ENCODE measurements around the gene TMEM169. TPM values are rescaled to one million over a fixed set of nuclear protein-coding genes. Genes with fewer than 3 reads are reported as not detected.

The TMEM169 gene
- total and polyA plus RNA-seq, 9 of the 15 experiments (the other 6 are each of a cell fraction or from before 2014, with no cell fraction given) = 0.01 to 0.09 (median 0.04) TPM; not detected in 5

DNA sequence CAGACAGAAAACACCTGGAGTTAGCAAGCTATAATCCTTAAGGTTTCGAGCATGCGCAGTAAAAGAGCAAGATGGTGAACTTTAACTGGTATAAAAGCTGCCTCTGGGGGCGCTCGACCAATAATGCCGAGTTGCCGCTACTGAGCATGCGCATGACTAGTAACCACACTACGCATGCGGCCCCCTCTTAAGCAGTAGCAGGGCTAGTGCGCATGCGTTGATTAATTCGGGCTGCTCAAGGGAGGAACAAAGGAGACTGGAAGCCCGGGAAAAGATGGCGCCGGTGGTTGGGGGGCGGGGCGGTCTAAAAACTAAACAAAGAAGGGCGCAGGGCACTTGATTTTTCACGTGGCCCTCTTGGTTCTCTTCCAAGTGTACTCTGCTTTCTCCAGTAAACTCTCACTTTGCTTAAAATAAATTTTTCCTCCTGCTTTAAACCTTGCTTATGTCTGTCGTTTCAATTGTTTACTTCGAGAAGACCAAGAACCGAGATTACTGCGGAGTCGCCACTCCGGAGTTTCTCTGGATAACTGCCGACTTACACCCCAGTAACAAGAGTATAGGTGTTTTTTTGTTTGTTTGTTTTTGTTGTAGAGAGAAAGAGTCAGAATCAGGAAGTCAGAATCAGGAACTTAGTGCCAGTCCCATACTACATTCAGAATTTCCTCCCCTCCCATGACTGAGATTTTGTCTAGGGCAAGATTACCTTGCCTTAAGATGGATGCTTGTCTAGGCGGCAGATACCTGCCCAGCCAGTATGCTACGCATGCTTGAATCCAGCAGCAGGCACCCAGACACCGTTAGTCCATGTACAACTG lies 33.2 kb downstream of the TMEM169 start (continued):
- TF ChIP-seq, protein P1, sequence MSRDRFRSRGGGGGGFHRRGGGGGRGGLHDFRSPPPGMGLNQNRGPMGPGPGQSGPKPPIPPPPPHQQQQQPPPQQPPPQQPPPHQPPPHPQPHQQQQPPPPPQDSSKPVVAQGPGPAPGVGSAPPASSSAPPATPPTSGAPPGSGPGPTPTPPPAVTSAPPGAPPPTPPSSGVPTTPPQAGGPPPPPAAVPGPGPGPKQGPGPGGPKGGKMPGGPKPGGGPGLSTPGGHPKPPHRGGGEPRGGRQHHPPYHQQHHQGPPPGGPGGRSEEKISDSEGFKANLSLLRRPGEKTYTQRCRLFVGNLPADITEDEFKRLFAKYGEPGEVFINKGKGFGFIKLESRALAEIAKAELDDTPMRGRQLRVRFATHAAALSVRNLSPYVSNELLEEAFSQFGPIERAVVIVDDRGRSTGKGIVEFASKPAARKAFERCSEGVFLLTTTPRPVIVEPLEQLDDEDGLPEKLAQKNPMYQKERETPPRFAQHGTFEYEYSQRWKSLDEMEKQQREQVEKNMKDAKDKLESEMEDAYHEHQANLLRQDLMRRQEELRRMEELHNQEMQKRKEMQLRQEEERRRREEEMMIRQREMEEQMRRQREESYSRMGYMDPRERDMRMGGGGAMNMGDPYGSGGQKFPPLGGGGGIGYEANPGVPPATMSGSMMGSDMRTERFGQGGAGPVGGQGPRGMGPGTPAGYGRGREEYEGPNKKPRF (IDR thresholded peaks at IDR 0.05; ENCODE audit: low read depth, low read length) = no peak
- TF ChIP-seq, protein P2, sequence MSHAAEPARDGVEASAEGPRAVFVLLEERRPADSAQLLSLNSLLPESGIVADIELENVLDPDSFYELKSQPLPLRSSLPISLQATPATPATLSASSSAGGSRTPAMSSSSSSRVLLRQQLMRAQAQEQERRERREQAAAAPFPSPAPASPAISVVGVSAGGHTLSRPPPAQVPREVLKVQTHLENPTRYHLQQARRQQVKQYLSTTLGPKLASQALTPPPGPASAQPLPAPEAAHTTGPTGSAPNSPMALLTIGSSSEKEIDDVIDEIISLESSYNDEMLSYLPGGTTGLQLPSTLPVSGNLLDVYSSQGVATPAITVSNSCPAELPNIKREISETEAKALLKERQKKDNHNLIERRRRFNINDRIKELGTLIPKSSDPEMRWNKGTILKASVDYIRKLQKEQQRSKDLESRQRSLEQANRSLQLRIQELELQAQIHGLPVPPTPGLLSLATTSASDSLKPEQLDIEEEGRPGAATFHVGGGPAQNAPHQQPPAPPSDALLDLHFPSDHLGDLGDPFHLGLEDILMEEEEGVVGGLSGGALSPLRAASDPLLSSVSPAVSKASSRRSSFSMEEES (CRISPR knock-in tag; IDR thresholded peaks at IDR 0.05) = no peak
- TF ChIP-seq POLR2AphosphoS2 (IDR thresholded peaks at IDR 0.05; ENCODE audit: low read length) (peak; percentile 94), SMARCE1 (IDR thresholded peaks at IDR 0.05) (no peak), HSF4 (CRISPR knock-in tag; IDR thresholded peaks at IDR 0.05; ENCODE audit: borderline replicate concordance) (no peak), ZNF717 (CRISPR knock-in tag; IDR thresholded peaks at IDR 0.05) (no peak), SRF (CRISPR knock-in tag; IDR thresholded peaks at IDR 0.05) (no peak), TAF7 (tag; IDR thresholded peaks at IDR 0.05) (no peak), ZFP36 (IDR thresholded peaks at IDR 0.05; ENCODE audit: low read depth, low read length, partially characterized antibody) (no peak), ZNF354B (CRISPR knock-in tag; IDR thresholded peaks at IDR 0.05) (no peak), RUNX1 (IDR thresholded peaks at IDR 0.05; ENCODE audit: low read depth) (no peak), KDM1A (IDR thresholded peaks at IDR 0.05) (0 out of 4 replicates have a peak, but pooled peaks of 1 of the 2 experiments have one; percentile 6), RBM17 (IDR thresholded peaks at IDR 0.05; ENCODE audit: borderline replicate concordance, low read depth, low read length) (no peak), ESRRA (IDR thresholded peaks at IDR 0.05; ENCODE audit: borderline replicate concordance, low read depth) (0 out of 2 replicates have a peak, but pooled peaks have one; percentile 20), RFX7 (CRISPR knock-in tag; IDR thresholded peaks at IDR 0.05) (peak; percentile 66; the same call in 1 of the 2 replicates), MCM3 (IDR thresholded peaks at IDR 0.05) (no peak), TEAD4 (IDR thresholded peaks at IDR 0.05; ENCODE audit: low read length) (no peak), TEAD4 (CRISPR knock-in tag; IDR thresholded peaks at IDR 0.05; ENCODE audit: borderline replicate concordance) (no peak), ATF1 (CRISPR knock-in tag; IDR thresholded peaks at IDR 0.05) (no peak), ATF1 (tag; IDR thresholded peaks at IDR 0.05) (no peak), ZNF24 (IDR thresholded peaks at IDR 0.05) (no peak)
- TF ChIP-seq, protein P3, sequence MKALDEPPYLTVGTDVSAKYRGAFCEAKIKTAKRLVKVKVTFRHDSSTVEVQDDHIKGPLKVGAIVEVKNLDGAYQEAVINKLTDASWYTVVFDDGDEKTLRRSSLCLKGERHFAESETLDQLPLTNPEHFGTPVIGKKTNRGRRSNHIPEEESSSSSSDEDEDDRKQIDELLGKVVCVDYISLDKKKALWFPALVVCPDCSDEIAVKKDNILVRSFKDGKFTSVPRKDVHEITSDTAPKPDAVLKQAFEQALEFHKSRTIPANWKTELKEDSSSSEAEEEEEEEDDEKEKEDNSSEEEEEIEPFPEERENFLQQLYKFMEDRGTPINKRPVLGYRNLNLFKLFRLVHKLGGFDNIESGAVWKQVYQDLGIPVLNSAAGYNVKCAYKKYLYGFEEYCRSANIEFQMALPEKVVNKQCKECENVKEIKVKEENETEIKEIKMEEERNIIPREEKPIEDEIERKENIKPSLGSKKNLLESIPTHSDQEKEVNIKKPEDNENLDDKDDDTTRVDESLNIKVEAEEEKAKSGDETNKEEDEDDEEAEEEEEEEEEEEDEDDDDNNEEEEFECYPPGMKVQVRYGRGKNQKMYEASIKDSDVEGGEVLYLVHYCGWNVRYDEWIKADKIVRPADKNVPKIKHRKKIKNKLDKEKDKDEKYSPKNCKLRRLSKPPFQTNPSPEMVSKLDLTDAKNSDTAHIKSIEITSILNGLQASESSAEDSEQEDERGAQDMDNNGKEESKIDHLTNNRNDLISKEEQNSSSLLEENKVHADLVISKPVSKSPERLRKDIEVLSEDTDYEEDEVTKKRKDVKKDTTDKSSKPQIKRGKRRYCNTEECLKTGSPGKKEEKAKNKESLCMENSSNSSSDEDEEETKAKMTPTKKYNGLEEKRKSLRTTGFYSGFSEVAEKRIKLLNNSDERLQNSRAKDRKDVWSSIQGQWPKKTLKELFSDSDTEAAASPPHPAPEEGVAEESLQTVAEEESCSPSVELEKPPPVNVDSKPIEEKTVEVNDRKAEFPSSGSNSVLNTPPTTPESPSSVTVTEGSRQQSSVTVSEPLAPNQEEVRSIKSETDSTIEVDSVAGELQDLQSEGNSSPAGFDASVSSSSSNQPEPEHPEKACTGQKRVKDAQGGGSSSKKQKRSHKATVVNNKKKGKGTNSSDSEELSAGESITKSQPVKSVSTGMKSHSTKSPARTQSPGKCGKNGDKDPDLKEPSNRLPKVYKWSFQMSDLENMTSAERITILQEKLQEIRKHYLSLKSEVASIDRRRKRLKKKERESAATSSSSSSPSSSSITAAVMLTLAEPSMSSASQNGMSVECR (CRISPR knock-in tag; IDR thresholded peaks at IDR 0.05) = no peak

All from K562 (cell line).